PC-3 (cell line): ENCODE measurements around the gene CCDC91.

ENCODE experiments used
- CTCF ChIP-seq: fragments of 300-600 bp; sonication (generic); conservative IDR thresholded peaks from 2 replicates; pipeline ENCODE4 v1.5.1; 2017; ENCODE audit warnings: antibody characterized with exemption, low read depth, mild to moderate bottlenecking, low read length
- EZH2 ChIP-seq: fragments of 300-600 bp; sonication (generic); IDR thresholded peaks from one replicate; pipeline ENCODE4 v1.6.1; 2017; ENCODE audit warnings: antibody characterized with exemption, mild to moderate bottlenecking, low read length; ENCODE audit not compliant: unreplicated experiment

GRCh38 chr12:28574746-28575592 is 384.7 kb downstream of the CCDC91 start:
- no peak for TF ChIP-seq CTCF
- TF ChIP-seq EZH2, result no peak
